ENCODE data around the gene CRIP3. TPM values are rescaled to one million over a fixed set of nuclear protein-coding genes. Genes with fewer than 3 reads are reported as not detected.
"Not testable (repeated sequence)": the region's sequence is repeated elsewhere in the genome, so short reads cannot be mapped to it uniquely, and the experiment has no call there.

Gene CRIP3
- total RNA-seq, 2 donors from 2014 or later: 4.2 to 4.6 TPM

DNA sequence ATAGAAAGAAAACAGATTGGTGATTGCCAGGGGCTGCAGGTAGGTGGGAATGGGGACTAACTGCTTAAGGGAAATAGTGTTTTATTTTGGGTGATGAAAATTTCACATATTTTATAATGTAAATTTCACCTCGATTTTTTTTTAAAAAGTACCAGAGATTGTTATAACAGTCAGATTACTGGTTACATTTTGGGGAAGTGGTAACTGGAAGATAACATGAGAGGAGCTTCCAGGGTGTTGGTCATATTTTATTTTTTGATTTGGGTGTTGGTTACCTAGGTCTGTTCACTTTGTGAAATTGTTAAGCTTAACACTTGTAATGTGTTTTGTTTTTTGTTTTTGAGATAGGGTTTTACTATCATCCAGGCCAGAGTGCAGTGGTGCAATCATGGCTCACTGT, 17.2 kb upstream of the CRIP3 start:
- Mint-ChIP-seq H3K9me3 (no peaks in the 10 kb centered on the region), H3K36me3 (ENCODE audit: low read depth) (no peaks in the 10 kb centered on the region), H3K27ac (no peak overlapping the region), H3K4me3 (no peak overlapping the region), H3K27me3 (no peaks in the 10 kb centered on the region), H3K4me1 (no peaks in the 10 kb centered on the region)
- no peak for ATAC-seq (replicated peaks)

DNA sequence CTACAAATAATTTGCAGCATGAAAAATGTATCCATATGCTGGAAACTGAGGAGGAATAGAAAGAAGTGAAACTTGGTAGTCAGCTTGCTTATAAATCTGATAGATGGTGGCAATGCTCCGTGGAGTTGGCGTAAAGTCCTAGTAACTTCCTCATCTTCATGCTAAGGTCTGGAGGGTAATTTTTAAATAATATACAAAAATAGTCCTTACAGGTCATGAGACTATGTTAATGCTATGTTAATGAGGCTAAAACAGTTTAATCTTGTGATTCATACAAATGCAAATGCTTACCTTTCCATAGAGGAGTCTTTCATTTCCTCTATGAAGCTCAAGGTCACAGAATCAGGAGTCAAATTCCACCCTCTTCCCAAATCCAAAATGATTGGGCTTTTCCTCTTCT, 9.4 kb upstream of the CRIP3 start:
- H3K27ac Mint-ChIP-seq: no peak overlapping the region
- H3K4me1 Mint-ChIP-seq: no peaks in the 10 kb centered on the region
- no peak overlapping the region for H3K4me3 Mint-ChIP-seq
- H3K36me3 Mint-ChIP-seq (ENCODE audit: low read depth): no peaks in the 10 kb centered on the region
- no peaks in the 10 kb centered on the region for H3K9me3 Mint-ChIP-seq
- ATAC-seq (replicated peaks): no peak
- H3K27me3 Mint-ChIP-seq: no peaks in the 10 kb centered on the region

DNA sequence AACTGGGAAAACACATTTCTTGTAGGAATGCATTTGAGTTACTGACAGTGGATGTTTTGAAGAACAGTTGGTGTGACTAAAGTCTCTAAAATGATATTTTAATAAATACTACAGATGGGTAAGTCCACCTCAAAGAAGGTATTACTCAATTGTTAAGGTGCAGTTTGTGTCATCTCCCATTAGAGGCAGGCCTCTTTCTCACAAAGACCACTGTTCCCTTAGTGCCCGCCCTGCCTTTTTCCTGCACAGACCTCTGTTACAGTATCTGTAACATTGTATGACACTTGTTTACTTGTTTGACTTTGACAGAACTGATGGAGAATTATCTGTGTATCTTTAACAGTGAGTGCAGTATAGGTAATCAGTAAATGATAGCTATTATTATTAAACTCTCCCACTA, 5.2 kb upstream of the CRIP3 start:
- Mint-ChIP-seq H3K4me1 (no peaks in the 10 kb centered on the region), H3K36me3 (ENCODE audit: low read depth) (no peaks in the 10 kb centered on the region), H3K27ac (no peak overlapping the region), H3K4me3 (no peak overlapping the region), H3K27me3 (no peaks in the 10 kb centered on the region), H3K9me3 (no peaks in the 10 kb centered on the region)
- no peak for ATAC-seq (replicated peaks)

DNA sequence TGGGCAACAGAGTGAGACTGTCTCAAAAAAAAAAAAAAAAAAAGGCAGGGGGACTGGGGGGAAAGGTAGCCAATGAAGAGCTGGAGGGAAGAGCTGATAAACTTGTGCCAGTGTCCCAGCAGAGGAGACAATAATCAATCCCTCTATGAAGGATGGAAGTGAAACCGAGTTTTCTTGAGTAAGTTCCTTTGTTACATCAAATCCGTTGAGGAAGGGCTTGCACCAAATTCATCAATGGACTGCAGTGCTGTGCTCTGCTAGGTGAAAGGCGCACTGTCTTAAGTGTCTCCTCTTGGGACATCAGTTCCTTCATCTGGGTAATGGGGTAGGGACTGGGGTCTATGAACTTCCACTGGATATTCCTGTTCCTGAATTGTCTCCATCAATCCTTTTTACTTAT, 3.0 kb upstream of the CRIP3 start:
- no peaks in the 10 kb centered on the region for H3K9me3 Mint-ChIP-seq
- no peaks in the 10 kb centered on the region for H3K4me1 Mint-ChIP-seq
- ATAC-seq (replicated peaks): no peak
- H3K27ac Mint-ChIP-seq: no peak overlapping the region
- H3K4me3 Mint-ChIP-seq: no peak overlapping the region
- no peaks in the 10 kb centered on the region for H3K36me3 Mint-ChIP-seq (ENCODE audit: low read depth)
- no peaks in the 10 kb centered on the region for H3K27me3 Mint-ChIP-seq

DNA sequence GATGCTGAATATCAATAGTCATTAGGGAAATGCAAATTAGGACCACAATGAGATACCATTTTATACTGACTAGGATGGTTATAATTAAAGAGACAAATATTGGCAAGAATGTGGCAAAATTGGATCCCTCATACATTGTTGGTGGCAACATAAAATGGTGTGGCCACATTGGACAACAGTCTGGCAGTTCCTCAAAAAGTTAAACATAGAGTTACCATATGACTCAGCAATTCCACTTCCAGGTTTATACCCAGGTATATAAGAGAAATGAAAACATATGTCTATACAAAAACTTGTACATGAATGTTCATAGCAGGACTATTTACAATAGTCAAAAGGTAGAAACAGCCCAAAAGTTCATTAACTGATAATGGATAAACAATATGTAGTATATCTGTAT, 2.0 kb upstream of the CRIP3 start:
- H3K36me3 Mint-ChIP-seq (ENCODE audit: low read depth): no peaks in the 10 kb centered on the region
- H3K27ac Mint-ChIP-seq: no peak overlapping the region
- H3K9me3 Mint-ChIP-seq: no peaks in the 10 kb centered on the region
- no peak for ATAC-seq (replicated peaks)
- H3K27me3 Mint-ChIP-seq: no peaks in the 10 kb centered on the region
- no peak overlapping the region for H3K4me3 Mint-ChIP-seq
- no peaks in the 10 kb centered on the region for H3K4me1 Mint-ChIP-seq

DNA sequence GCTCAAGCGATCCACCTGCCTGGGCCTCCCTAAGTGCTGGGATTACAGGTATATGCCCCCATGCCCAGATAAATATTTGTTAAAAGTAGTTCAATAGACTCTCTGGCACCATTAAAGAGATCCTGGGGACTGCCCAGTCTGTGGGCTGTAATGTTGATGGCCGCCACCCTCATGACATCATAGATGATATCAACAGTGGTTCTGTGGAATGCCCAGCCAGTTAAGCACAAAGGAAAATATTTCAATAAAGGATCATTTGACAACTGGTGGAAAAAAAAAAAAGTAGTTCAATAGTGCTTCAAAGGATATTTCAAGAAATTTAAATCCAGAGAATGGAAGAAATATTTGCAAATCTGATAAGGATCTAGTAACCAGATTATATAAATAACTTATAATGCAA, 1.5 kb upstream of the CRIP3 start:
- no peaks in the 10 kb centered on the region for H3K27me3 Mint-ChIP-seq
- H3K4me3 Mint-ChIP-seq: no peak overlapping the region
- no peak overlapping the region for H3K27ac Mint-ChIP-seq
- H3K4me1 Mint-ChIP-seq: no peaks in the 10 kb centered on the region
- no peak for ATAC-seq (replicated peaks)
- no peaks in the 10 kb centered on the region for H3K36me3 Mint-ChIP-seq (ENCODE audit: low read depth)
- H3K9me3 Mint-ChIP-seq: no peaks in the 10 kb centered on the region

DNA sequence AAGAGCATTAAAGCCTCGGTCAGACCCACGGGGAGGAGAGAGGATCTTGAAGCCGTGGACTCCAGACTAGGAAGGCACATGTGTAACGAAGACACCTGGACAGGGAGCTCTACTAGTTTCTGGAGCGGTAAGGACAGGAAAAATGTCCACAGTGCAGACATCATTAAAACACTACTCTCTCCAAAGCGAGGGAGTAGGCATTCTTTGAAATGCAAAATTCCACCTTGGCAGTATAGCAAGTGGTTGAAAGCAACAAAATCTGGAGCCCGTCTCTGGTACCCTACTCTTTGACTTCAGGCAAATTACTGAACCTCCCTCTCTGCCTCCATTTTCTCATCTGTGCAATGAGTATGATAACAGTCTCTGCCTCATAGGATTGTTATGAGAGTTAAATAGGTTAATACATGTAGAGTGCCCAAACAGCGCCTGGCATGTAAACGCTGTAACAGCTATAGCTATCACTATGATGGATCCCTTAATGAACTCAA, 408 bp upstream of the CRIP3 start:
- ATAC-seq (replicated peaks): no peak
- peak overlapping the region; percentile 33 for H3K27ac Mint-ChIP-seq

DNA sequence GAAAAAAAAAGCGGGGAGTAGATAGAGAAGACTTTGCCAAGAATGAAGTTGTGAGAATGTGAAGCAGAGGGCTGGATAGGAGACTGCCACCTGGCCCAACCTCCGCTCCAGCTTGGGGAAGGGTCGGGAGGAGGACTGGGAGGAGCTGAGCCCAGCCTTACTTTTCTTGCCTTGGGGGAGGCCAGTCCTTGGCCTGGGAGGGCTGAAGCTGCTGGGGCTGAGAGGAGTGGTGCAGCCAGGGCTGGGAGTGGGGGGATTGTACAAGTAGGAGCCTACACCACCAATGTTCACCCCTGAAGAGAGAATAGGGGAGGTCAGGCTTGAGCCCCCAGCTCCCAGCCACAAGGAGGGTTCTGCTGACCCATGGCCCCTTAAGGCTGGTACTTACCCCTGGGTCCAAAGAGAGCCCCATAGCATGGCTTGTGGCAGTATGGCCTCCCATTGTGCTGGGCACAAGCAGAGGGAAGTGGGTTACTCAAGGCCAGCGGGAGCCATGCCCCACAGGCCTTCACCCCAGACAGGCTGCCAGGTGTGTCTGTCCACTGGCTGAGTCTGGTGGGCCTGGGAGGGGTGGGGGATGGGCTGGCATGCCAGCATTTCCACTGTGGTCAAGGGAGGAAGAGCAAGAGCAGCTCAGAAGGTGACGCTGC, 1.1 kb downstream of the CRIP3 start:
- peak overlapping the region; percentile 82 for H3K4me3 Mint-ChIP-seq
- H3K36me3 Mint-ChIP-seq (ENCODE audit: low read depth): no peaks in the 10 kb centered on the region
- H3K4me1 Mint-ChIP-seq: no peaks in the 10 kb centered on the region
- H3K27me3 Mint-ChIP-seq: no peaks in the 10 kb centered on the region
- ATAC-seq (replicated peaks): no peak
- H3K9me3 Mint-ChIP-seq: no peaks in the 10 kb centered on the region
- H3K27ac Mint-ChIP-seq: peak overlapping the region; percentile 52

More for the DNA sequence above, 408 bp upstream of the CRIP3 start:
- H3K27me3 Mint-ChIP-seq: no peaks in the 10 kb centered on the region
- H3K9me3 Mint-ChIP-seq: no peaks in the 10 kb centered on the region
- H3K36me3 Mint-ChIP-seq (ENCODE audit: low read depth): no peaks in the 10 kb centered on the region
- no peaks in the 10 kb centered on the region for H3K4me1 Mint-ChIP-seq
- peak overlapping the region; percentile 82 for H3K4me3 Mint-ChIP-seq

DNA sequence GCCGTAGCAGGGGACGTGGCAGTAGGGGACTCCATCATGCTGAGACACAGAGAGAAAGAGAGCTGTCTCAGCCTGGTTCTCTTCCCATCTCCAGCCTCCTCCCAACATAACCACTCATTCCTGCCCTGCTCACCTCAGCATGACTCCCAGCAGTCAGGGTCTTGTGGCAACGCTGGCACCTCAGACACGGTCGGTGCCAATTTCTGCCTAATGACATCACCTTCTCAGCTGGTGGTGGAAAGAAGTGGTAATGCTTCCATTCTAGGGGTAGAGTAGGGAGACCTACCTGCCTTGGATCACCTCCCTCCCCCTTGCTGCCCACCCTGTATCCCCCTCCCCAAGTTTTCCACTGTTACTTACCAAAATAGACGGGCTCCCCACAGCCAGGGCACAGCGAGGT, 2.5 kb downstream of the CRIP3 start:
- ATAC-seq (replicated peaks): no peak
- Mint-ChIP-seq H3K27me3 (no peaks in the 10 kb centered on the region), H3K9me3 (no peaks in the 10 kb centered on the region), H3K4me3 (no peak overlapping the region), H3K36me3 (ENCODE audit: low read depth) (no peaks in the 10 kb centered on the region), H3K4me1 (no peaks in the 10 kb centered on the region), H3K27ac (no peak overlapping the region)

DNA sequence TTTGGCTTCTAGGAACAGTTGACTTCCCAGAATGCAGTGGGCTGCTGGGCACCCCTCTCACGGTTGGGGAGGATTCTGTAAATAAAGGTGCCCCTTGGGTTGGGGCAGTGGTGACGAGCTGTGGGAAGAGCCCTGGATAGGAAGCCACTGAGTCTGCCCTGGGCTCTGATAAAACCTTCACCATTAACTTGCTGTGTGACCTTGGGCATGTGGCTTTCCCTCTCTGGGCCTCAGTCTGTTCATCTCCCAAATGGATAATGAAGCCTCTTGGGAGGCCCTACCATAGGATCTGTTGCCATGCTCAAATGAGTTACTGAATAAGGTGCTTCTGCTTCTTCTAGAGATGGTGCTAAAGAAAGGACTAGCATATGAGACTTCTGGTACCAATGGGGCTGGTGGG, 3.7 kb downstream of the CRIP3 start:
- H3K9me3 Mint-ChIP-seq: no peaks in the 10 kb centered on the region
- no peak for ATAC-seq (replicated peaks)
- H3K36me3 Mint-ChIP-seq (ENCODE audit: low read depth): no peaks in the 10 kb centered on the region
- H3K4me3 Mint-ChIP-seq: no peak overlapping the region
- no peak overlapping the region for H3K27ac Mint-ChIP-seq
- H3K4me1 Mint-ChIP-seq: peaks cover 4% of the 10 kb centered on the region
- peaks cover 4% of the 10 kb centered on the region for H3K27me3 Mint-ChIP-seq

DNA sequence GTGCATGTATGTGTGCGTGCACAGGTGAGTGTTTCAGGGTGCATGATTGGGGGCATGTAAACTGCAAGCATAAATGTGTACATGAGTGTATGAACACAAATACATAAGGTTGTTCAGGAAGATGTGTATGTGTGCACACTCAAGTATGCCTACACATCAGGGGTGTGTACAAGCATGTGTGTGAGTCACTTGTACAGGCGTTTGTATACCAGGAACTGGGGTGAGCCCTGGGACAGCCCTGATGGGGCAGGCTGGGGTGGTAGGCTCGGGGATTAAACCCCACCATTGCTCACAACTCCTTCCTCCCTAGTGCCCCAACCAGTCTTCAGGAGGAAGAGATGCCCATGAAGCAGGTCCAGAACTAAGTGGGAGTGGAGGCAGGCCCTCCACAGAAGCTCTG, 4.3 kb downstream of the CRIP3 start:
- H3K27me3 Mint-ChIP-seq: peaks cover 6% of the 10 kb centered on the region
- peaks cover 6% of the 10 kb centered on the region for H3K4me1 Mint-ChIP-seq
- H3K27ac Mint-ChIP-seq: no peak overlapping the region
- no peak for ATAC-seq (replicated peaks)
- no peaks in the 10 kb centered on the region for H3K36me3 Mint-ChIP-seq (ENCODE audit: low read depth)
- no peaks in the 10 kb centered on the region for H3K9me3 Mint-ChIP-seq
- H3K4me3 Mint-ChIP-seq: no peak overlapping the region

DNA sequence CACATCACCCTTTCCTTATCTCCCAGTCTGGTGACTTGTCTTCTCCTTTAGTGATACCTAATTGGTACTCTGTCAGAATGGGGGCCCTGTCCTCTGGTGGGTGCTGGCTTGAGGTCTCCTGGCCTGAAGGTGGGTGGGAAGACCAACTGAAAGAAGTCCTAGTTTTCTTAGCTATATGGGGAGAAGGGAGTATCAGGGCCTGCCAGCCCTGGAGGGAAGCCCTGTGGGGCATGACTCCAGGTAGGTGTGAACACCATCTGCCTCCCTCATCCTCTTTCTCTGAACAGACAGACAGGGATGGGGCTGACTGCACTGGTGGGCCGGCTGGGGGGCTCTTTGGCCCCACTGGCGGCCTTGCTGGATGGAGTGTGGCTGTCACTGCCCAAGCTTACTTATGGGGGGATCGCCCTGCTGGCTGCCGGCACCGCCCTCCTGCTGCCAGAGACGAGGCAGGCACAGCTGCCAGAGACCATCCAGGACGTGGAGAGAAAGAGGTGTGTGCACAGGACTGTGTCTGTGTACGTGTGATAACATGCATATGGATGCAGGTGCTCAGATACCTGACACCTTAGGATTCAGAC, 4.8 kb downstream of the CRIP3 start:
- H3K27ac Mint-ChIP-seq: no peak overlapping the region

DNA sequence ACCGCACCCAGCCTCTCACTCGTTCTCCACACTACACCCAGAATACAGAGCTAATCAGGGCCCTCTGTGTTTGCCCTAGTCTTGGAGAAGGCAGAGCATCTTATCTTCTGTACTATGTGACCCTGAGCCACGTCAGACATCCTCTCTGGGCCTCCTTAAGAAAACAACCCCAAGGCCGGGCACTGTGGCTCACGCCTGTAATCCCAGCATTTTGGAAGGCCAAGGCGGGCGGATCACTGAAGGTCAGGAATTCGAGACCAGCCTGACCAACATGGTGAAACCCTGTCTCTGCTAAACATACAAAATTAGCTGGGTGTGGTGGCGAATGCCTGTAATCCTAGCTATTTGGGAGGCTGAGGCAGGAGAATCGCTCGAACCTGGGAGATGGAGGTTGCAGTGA, 5.6 kb downstream of the CRIP3 start:
- H3K36me3 Mint-ChIP-seq (ENCODE audit: low read depth); ATAC-seq (replicated peaks); H3K9me3 Mint-ChIP-seq; H3K27ac Mint-ChIP-seq; H3K4me1 Mint-ChIP-seq; H3K27me3 Mint-ChIP-seq; H3K4me3 Mint-ChIP-seq: not testable (repeated sequence)

More for the DNA sequence above, 4.8 kb downstream of the CRIP3 start:
- ATAC-seq (replicated peaks): no peak
- Mint-ChIP-seq H3K36me3 (ENCODE audit: low read depth) (no peaks in the 10 kb centered on the region), H3K4me3 (no peak overlapping the region), H3K9me3 (no peaks in the 10 kb centered on the region), H3K27me3 (peaks cover 6% of the 10 kb centered on the region), H3K4me1 (peaks cover 6% of the 10 kb centered on the region)

DNA sequence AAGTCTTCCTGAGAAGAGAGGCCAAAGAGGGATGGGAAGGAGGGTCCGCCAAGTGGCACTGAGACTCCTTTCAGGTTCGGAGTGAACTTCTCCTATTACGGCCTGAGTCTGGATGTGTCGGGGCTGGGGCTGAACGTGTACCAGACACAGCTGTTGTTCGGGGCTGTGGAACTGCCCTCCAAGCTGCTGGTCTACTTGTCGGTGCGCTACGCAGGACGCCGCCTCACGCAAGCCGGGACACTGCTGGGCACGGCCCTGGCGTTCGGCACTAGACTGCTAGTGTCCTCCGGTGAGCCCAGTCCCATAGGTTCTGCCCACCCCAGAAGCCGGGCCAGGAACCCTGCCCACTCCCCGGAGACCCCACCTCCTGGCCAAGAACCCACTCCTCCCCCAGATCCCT, 6.5 kb downstream of the CRIP3 start:
- no peak overlapping the region for H3K4me3 Mint-ChIP-seq
- peaks cover 6% of the 10 kb centered on the region for H3K27me3 Mint-ChIP-seq
- H3K36me3 Mint-ChIP-seq (ENCODE audit: low read depth): no peaks in the 10 kb centered on the region
- no peak for ATAC-seq (replicated peaks)
- no peaks in the 10 kb centered on the region for H3K9me3 Mint-ChIP-seq
- H3K27ac Mint-ChIP-seq: no peak overlapping the region
- peaks cover 6% of the 10 kb centered on the region for H3K4me1 Mint-ChIP-seq

DNA sequence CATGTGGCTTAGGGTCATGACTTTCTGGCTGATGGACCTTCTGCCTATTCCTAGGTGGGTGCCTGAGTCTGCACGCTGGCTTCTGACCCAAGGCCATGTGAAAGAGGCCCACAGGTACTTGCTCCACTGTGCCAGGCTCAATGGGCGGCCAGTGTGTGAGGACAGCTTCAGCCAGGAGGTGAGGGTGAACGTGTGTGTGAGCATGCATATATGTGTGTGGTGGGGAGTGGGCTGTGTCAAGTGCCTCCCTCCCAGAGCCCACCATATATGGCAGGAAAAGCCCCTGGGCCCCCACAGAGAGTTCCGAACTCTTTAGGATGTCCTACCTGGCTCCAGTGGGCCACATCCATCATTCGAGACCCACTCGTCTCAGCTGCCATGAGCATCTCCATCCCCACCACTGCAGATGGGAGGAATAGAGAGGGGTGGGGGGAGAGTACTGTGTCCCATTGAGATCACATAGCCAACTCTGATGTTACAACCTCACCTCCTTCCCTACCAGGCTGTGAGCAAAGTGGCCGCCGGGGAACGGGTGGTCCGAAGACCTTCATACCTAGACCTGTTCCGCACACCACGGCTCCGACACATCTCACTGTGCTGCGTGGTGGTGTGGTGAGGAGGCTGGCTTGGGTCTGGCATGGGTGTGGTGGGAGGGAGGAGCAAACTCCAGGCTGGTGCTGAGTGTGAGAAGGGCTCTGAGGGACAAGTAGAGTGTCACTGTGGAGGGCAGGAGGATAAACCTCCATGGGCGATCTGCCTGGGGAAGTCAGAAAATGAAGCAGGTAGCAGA, 7.3 kb downstream of the CRIP3 start:
- Mint-ChIP-seq H3K27ac (no peak overlapping the region), H3K9me3 (no peaks in the 10 kb centered on the region), H3K4me1 (peaks cover 6% of the 10 kb centered on the region), H3K4me3 (no peak overlapping the region), H3K36me3 (ENCODE audit: low read depth) (no peaks in the 10 kb centered on the region), H3K27me3 (peaks cover 6% of the 10 kb centered on the region)
- ATAC-seq (replicated peaks): no peak
